Keratinocyte (primary cell): ENCODE measurements around the gene NSDHL. TPM values are rescaled to one million over a fixed set of nuclear protein-coding genes. Genes with fewer than 3 reads are reported as not detected.

Experiments used
- DNase-seq: peaks from one replicate; pipeline ENCODE4 v3.0.0-alpha.2; 2011; ENCODE audit warnings: low read depth, missing footprints, low spot score
- FAIRE-seq: peaks from 2 replicates; lab custom pipeline; 2011; peaks lifted over from hg19 to GRCh38; lab: Jason Lieb, UNC
- H2AFZ ChIP-seq: 2 replicates; pipeline ENCODE4 v1.6.0; 2012; ENCODE audit warnings: low read length, control low read depth, inconsistent platforms; ENCODE audit not compliant: control insufficient read depth
- H3K27ac ChIP-seq: 2 replicates; pipeline ENCODE4 v1.5.1; 2011; ENCODE audit warnings: low read length; ENCODE audit not compliant: control insufficient read depth, insufficient read depth
- H3K27me3 ChIP-seq: 3 replicates; pipeline ENCODE4 v1.6.0; 2011; ENCODE audit warnings: low read length; ENCODE audit not compliant: control insufficient read depth, insufficient read depth; ENCODE audit errors: extremely low read depth
- H3K36me3 ChIP-seq, 2 experiments: 2 replicates in 1 of 2; 3 replicates in 1 of 2; pipeline ENCODE4 v1.5.1; 2011; ENCODE audit warnings: low read length in 2 of 2, mild to moderate bottlenecking in 1 of 2; ENCODE audit not compliant: control insufficient read depth in 2 of 2, insufficient read depth in 2 of 2; ENCODE audit errors: extremely low read depth in 1 of 2
- H3K4me1 ChIP-seq: 3 replicates; pipeline ENCODE4 v1.5.1; 2011; ENCODE audit warnings: low read length; ENCODE audit not compliant: control insufficient read depth, insufficient read depth; ENCODE audit errors: extremely low read depth
- H3K4me2 ChIP-seq: 3 replicates; pipeline ENCODE4 v1.6.0; 2011; ENCODE audit warnings: low read depth, low read length; ENCODE audit not compliant: control insufficient read depth, insufficient read depth; ENCODE audit errors: extremely low read depth
- H3K4me3 ChIP-seq, 3 experiments: fragments of 200-600 bp in 1 of 3; sonication (generic) in 1 of 3; 2 replicates in 2 of 3; 3 replicates in 1 of 3; pipeline ENCODE4 v1.5.1; 2011 to 2016; ENCODE audit warnings: low read length in 3 of 3, mild to moderate bottlenecking in 3 of 3, control low read depth in 2 of 3, inconsistent platforms in 1 of 3, low read depth in 1 of 3, mixed read lengths in 1 of 3, mixed run types in 1 of 3, moderate library complexity in 1 of 3; ENCODE audit not compliant: control insufficient read depth in 2 of 3, insufficient read depth in 2 of 3; ENCODE audit errors: extremely low read depth in 1 of 3
- H3K79me2 ChIP-seq: 2 replicates; pipeline ENCODE4 v1.6.0; 2012; ENCODE audit warnings: low read length; ENCODE audit not compliant: control insufficient read depth, insufficient read depth
- H3K9ac ChIP-seq: 3 replicates; pipeline ENCODE4 v1.6.0; 2011; ENCODE audit warnings: low read length; ENCODE audit not compliant: control insufficient read depth, insufficient read depth; ENCODE audit errors: extremely low read depth
- H3K9me1 ChIP-seq: 3 replicates; pipeline ENCODE4 v1.6.0; 2011; ENCODE audit warnings: low read length; ENCODE audit not compliant: control insufficient read depth, insufficient read depth; ENCODE audit errors: extremely low read depth
- H3K9me3 ChIP-seq: 2 replicates; pipeline ENCODE4 v1.5.1; 2012; ENCODE audit warnings: low read depth, low read length; ENCODE audit not compliant: control insufficient read depth
- H4K20me1 ChIP-seq: 3 replicates; pipeline ENCODE4 v1.6.0; 2011; ENCODE audit warnings: low read length; ENCODE audit not compliant: control insufficient read depth, insufficient read depth; ENCODE audit errors: extremely low read depth
- CTCF ChIP-seq, 3 experiments: IDR thresholded peaks in 1 of 3; conservative IDR thresholded peaks in 1 of 3; optimal IDR thresholded peaks in 1 of 3; 2 replicates in 2 of 3; 3 replicates in 1 of 3; pipeline versions ENCODE3 to v1.5.1; 2011; ENCODE audit warnings: low read length in 3 of 3, mild to moderate bottlenecking in 3 of 3, moderate library complexity in 2 of 3, control low read depth in 1 of 3, inconsistent platforms in 1 of 3; ENCODE audit not compliant: insufficient read depth in 2 of 3; ENCODE audit errors: extremely low read depth in 1 of 3
- dilution Hi-C: fragments of 300-500 bp; cut with MboI; formaldehyde crosslinking; loops from one replicate; pipeline ENCODE4 v1.7.0; 2020; ENCODE audit warnings: low sequenced_read_pairs; ENCODE audit not compliant: extremely low pct_ligation_motif_present
- polyA plus RNA-seq, 5 experiments: library from polyadenylated mRNA; depleted of rRNA in 3 of 5; stranded (reverse) in 3 of 5; stranded (forward) in 1 of 5; unstranded in 1 of 5; fragments of >200 nt; gene quantifications; 1 replicate in 1 of 5; 2 replicates in 3 of 5; 3 replicates in 1 of 5; pipeline versions ENCODE4 v1.2.1 to v1.2.3, GENCODE V29; 2011 to 2012; ENCODE audit warnings: missing spikeins in 2 of 5, low read depth in 1 of 5, low replicate concordance in 1 of 5

Gene NSDHL
- polyA plus RNA-seq, 1 donor (not counting 4 experiments of a cell fraction or from before 2014, with no cell fraction given): 79.0 TPM

- H3K79me2 ChIP-seq: no peaks in the 10 kb centered on the region
- no peak overlapping the region for H3K9ac ChIP-seq
- no peaks in the 10 kb centered on the region for H4K20me1 ChIP-seq
- no peaks in the 10 kb centered on the region for H3K9me3 ChIP-seq
- no peak overlapping the region for H3K4me3 ChIP-seq
- no peaks in the 10 kb centered on the region for H3K27me3 ChIP-seq
- FAIRE-seq (no peak), DNase-seq (no peak)
- H2AFZ ChIP-seq: no peak overlapping the region
- dilution Hi-C loops: no loop called here
- peaks cover 9 to 14% of the 10 kb centered on the region in 2 experiments for H3K36me3 ChIP-seq
- no peak overlapping the region for H3K4me2 ChIP-seq
- TF ChIP-seq CTCF (optimal IDR thresholded peaks at IDR 0.05 in 1 of 3, IDR thresholded peaks at IDR 0.05 in 1 of 3, conservative IDR thresholded peaks at IDR 0.05 in 1 of 3; ENCODE audit: extremely low read depth in 1 of 3, insufficient read depth in 2 of 3, low read length in 3 of 3): no peak
- peaks cover 9% of the 10 kb centered on the region for H3K4me1 ChIP-seq
- H3K27ac ChIP-seq: no peak overlapping the region
- no peaks in the 10 kb centered on the region for H3K9me1 ChIP-seq
These were observed 41.7 kb downstream of the NSDHL start for GRCh38 chrX:152872522-152872921.

- dilution Hi-C loops: no loop called here
- no peak for TF ChIP-seq CTCF (optimal IDR thresholded peaks at IDR 0.05 in 1 of 3, IDR thresholded peaks at IDR 0.05 in 1 of 3, conservative IDR thresholded peaks at IDR 0.05 in 1 of 3; ENCODE audit: extremely low read depth in 1 of 3, insufficient read depth in 2 of 3, low read length in 3 of 3)
- DNase-seq: no peak
These were observed 42.5 kb downstream of the NSDHL start for GRCh38 chrX:152873361-152873760.

More at GRCh38 chrX:152873361-152873760, 42.5 kb downstream of the NSDHL start:
- H3K9ac ChIP-seq: no peak overlapping the region
- no peak overlapping the region for H3K4me2 ChIP-seq
- peaks cover 7 to 9% of the 10 kb centered on the region in 2 experiments for H3K36me3 ChIP-seq
- H3K4me1 ChIP-seq: peaks cover 15% of the 10 kb centered on the region
- H4K20me1 ChIP-seq: no peaks in the 10 kb centered on the region
- no peaks in the 10 kb centered on the region for H3K79me2 ChIP-seq
- no peak overlapping the region for H3K27ac ChIP-seq
- H3K4me3 ChIP-seq: no peak overlapping the region
- FAIRE-seq: no peak
- H3K9me1 ChIP-seq: no peaks in the 10 kb centered on the region
- no peaks in the 10 kb centered on the region for H3K27me3 ChIP-seq
- H3K9me3 ChIP-seq: no peaks in the 10 kb centered on the region
- no peak overlapping the region for H2AFZ ChIP-seq
